SU-DHL-6 (cell line): Measurements from ENCODE around the gene REEP5.

Source experiments
- EZH2phosphoT487 ChIP-seq: fragments of 200-600 bp; sonication (generic), shearing (Covaris generic); conservative IDR thresholded peaks from 2 replicates; pipeline ENCODE4 v1.6.1; 2018; ENCODE audit warnings: mild to moderate bottlenecking, antibody characterized with exemption, low read length, moderate library complexity, mixed read lengths
- TF ChIP-seq, protein P1 (sequence below): fragments of 200-600 bp; sonication (generic); IDR thresholded peaks from one replicate; pipeline ENCODE4 v1.5.1; 2017; ENCODE audit warnings: antibody characterized with exemption, mild to moderate bottlenecking, low read length, moderate library complexity; ENCODE audit not compliant: insufficient read depth, poor library complexity, severe bottlenecking

DNA sequence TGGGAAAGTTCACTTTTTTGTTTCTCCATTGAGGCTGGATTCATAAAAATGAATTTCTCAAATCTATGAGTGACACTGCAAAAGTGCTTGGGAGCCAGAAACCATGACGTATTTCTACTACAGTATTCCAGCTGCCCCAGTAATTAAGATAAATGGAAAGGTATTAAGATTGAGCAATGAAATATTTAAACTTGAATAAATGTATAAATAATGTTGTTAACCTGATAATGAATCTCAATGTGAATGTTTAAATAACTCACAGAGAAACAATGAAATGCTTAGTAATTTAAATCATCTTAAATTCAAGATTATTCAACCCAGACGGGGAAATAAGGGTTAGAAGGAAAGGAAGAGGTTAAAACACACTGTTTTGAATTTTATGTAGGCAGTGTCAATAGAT, 72.1 kb downstream of the REEP5 start:
- TF ChIP-seq, protein P1, sequence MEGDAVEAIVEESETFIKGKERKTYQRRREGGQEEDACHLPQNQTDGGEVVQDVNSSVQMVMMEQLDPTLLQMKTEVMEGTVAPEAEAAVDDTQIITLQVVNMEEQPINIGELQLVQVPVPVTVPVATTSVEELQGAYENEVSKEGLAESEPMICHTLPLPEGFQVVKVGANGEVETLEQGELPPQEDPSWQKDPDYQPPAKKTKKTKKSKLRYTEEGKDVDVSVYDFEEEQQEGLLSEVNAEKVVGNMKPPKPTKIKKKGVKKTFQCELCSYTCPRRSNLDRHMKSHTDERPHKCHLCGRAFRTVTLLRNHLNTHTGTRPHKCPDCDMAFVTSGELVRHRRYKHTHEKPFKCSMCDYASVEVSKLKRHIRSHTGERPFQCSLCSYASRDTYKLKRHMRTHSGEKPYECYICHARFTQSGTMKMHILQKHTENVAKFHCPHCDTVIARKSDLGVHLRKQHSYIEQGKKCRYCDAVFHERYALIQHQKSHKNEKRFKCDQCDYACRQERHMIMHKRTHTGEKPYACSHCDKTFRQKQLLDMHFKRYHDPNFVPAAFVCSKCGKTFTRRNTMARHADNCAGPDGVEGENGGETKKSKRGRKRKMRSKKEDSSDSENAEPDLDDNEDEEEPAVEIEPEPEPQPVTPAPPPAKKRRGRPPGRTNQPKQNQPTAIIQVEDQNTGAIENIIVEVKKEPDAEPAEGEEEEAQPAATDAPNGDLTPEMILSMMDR = no peak
- TF ChIP-seq EZH2phosphoT487 = no peak
